Glutamatergic neuron (in vitro differentiated cells): Measurements from ENCODE around the gene CMTM8. TPM values are rescaled to one million over a fixed set of nuclear protein-coding genes. Genes with fewer than 3 reads are reported as not detected.

Source experiments
- DNase-seq: peaks from one replicate; pipeline ENCODE4 v3.0.0; 2022
- H3K27ac Mint-ChIP-seq: one replicate; pipeline ENCODE4 v1.8.0; 2020; ENCODE audit warnings: mild to moderate bottlenecking, mixed read lengths, inconsistent platforms; ENCODE audit not compliant: unreplicated experiment
- H3K27me3 Mint-ChIP-seq: one replicate; pipeline ENCODE4 v1.8.0; 2020; ENCODE audit warnings: mild to moderate bottlenecking, moderate library complexity, mixed read lengths, inconsistent platforms; ENCODE audit not compliant: unreplicated experiment
- H3K36me3 Mint-ChIP-seq: one replicate; pipeline ENCODE4 v1.8.0; 2020; ENCODE audit warnings: mild to moderate bottlenecking, mixed read lengths, inconsistent platforms; ENCODE audit not compliant: unreplicated experiment
- H3K4me1 Mint-ChIP-seq: one replicate; pipeline ENCODE4 v1.8.0; 2020; ENCODE audit warnings: mild to moderate bottlenecking, low read depth, mixed read lengths, inconsistent platforms; ENCODE audit not compliant: unreplicated experiment
- H3K4me3 Mint-ChIP-seq: one replicate; pipeline ENCODE4 v1.8.0; 2020; ENCODE audit warnings: mild to moderate bottlenecking, mixed read lengths, inconsistent platforms; ENCODE audit not compliant: unreplicated experiment
- H3K9me3 Mint-ChIP-seq: one replicate; pipeline ENCODE4 v1.8.0; 2020; ENCODE audit warnings: mild to moderate bottlenecking, moderate library complexity, mixed read lengths, inconsistent platforms; ENCODE audit not compliant: unreplicated experiment
- total RNA-seq: library from RNA; stranded (reverse); fragmentation: NEBNext Ultra II Directional; extraction: Animal tissue kit (Norgen Biotek cat#: 25700); gene quantifications from one replicate; pipeline ENCODE4 v1.2.1, GENCODE V29; 2021; ENCODE audit not compliant: unreplicated experiment
- TF ChIP-seq, protein P1 (sequence below): fragments of 200-600 bp; sonication (generic); IDR thresholded peaks from one replicate; pipeline ENCODE4 v1.5.0; 2021; ENCODE audit not compliant: partially characterized antibody, unreplicated experiment

CMTM8 gene
- total RNA-seq, 1 donor from 2014 or later, result not detected

DNA sequence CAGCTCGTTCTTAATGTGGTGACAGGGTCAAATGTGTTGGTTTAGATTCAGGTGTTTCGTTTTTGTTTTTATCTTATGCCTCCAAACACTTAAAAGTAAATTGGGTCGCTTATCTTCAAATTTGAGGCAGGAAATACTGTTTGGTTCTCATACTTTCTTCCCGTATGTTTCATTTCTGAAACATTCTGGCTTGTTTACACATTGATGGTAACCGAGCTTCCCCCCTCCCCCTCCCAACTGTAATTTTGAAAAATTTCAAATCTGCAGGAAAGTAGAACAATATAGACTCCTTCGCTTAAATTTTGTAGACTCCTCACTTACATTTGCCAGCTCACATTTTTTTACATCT is 64.9 kb downstream of the CMTM8 start:
- DNase-seq, result no peak
- peaks cover 2% of the 10 kb centered on the region for H3K27me3 Mint-ChIP-seq
- TF ChIP-seq, protein P1, sequence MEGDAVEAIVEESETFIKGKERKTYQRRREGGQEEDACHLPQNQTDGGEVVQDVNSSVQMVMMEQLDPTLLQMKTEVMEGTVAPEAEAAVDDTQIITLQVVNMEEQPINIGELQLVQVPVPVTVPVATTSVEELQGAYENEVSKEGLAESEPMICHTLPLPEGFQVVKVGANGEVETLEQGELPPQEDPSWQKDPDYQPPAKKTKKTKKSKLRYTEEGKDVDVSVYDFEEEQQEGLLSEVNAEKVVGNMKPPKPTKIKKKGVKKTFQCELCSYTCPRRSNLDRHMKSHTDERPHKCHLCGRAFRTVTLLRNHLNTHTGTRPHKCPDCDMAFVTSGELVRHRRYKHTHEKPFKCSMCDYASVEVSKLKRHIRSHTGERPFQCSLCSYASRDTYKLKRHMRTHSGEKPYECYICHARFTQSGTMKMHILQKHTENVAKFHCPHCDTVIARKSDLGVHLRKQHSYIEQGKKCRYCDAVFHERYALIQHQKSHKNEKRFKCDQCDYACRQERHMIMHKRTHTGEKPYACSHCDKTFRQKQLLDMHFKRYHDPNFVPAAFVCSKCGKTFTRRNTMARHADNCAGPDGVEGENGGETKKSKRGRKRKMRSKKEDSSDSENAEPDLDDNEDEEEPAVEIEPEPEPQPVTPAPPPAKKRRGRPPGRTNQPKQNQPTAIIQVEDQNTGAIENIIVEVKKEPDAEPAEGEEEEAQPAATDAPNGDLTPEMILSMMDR, result no peak
- no peaks in the 10 kb centered on the region for H3K9me3 Mint-ChIP-seq
- no peaks in the 10 kb centered on the region for H3K4me1 Mint-ChIP-seq
- no peak overlapping the region for H3K4me3 Mint-ChIP-seq
- H3K36me3 Mint-ChIP-seq, result peaks cover 4% of the 10 kb centered on the region
- H3K27ac Mint-ChIP-seq, result no peak overlapping the region

DNA sequence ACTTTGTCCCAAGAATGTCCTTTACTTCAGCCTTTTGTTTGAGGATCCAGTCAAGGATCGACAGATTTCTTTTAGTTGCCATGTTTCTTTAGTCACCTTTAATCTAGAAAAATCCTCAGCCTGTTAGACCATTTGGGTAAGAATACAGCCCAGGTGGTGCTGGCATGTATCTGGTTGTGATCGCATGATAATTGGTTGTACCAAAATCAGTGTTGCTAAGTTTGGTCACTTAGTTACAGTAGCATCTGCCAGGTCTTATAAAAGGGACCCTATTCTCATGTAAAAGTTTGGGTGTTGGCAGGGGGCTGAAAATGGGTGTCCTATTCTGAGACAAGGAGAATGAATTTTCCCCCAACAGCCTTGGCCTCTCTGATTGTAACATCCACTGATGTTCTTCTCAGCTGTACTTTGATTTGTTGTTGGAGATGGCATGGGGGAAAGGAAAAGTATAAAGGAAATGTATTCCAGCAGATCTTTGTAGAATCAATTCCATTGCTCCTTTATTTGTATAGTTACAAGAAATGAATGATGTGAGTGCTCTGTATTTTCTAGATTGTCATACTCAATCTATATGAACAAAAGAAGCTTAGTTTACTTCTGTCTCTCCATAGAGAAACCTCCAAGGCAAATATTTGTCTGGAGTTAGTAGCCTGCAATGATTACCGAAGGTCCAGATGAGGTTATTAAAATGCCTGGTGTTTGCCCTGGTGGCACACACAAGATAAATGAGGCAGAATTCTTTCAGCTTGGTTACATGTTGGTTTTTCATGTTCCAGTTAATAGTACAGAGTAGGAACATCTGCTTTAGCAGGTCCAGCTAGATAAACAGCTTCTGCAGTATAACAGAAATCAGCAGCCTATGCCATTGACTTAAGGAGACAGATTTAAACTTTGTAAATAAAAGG is 65.7 kb downstream of the CMTM8 start:
- H3K27me3 Mint-ChIP-seq, result peaks cover 3% of the 10 kb centered on the region
- peaks cover 4% of the 10 kb centered on the region for H3K36me3 Mint-ChIP-seq
- H3K4me1 Mint-ChIP-seq, result no peaks in the 10 kb centered on the region
- TF ChIP-seq, protein P1, result no peak
- no peak for DNase-seq
- no peak overlapping the region for H3K4me3 Mint-ChIP-seq
- H3K27ac Mint-ChIP-seq, result no peak overlapping the region
- no peaks in the 10 kb centered on the region for H3K9me3 Mint-ChIP-seq

DNA sequence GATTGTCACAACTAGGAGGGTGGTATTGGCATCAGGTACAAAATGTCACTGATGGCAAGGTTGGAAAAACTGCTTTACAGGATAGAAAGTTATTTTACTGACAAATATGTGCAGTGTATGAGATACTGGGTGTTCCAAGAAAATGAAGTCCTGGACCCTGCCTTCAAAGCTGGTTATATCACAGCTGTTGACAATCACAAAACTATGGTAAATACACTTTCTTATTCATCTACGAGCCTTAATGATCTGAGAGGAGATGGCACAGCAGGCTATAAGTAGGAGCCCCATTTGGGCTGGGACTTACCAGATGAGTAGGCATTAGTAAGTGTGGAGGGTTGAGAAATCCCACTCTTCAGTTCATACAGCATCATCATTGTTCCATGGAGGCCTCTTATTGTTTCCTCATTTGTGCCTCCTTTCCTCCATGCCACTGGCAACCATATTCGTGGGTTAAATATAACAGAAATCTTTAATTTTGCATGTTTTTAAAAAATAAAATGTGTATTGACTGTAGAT is 66.9 kb downstream of the CMTM8 start:
- H3K36me3 Mint-ChIP-seq, result peaks cover 4% of the 10 kb centered on the region
- peaks cover 3% of the 10 kb centered on the region for H3K9me3 Mint-ChIP-seq
- TF ChIP-seq, protein P1, result no peak
- peaks cover 7% of the 10 kb centered on the region for H3K4me1 Mint-ChIP-seq
- H3K27me3 Mint-ChIP-seq, result peaks cover 3% of the 10 kb centered on the region
- no peak overlapping the region for H3K27ac Mint-ChIP-seq
- no peak overlapping the region for H3K4me3 Mint-ChIP-seq
- DNase-seq, result no peak

DNA sequence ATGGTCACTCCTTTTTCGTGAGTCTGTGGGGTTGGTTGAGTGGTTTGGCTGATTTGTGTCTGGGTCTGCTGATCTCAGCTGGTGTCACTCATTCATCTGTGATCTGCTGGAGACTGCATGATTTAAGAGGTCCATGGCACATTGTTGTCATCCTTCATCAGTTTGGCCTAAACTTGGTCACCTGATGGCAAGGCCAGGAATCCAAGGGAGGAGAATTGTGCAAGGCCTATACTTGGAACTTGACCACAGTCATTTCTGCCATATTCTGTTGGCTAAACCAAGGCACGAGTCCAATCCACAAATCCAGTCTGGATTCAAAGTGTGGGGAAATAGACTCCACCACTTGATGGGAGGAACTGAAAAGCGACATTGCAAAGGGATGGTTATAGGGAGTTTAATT is 67.6 kb downstream of the CMTM8 start:
- TF ChIP-seq, protein P1, result no peak
- H3K36me3 Mint-ChIP-seq, result peaks cover 4% of the 10 kb centered on the region
- no peak overlapping the region for H3K4me3 Mint-ChIP-seq
- H3K27ac Mint-ChIP-seq, result no peak overlapping the region
- peaks cover 12% of the 10 kb centered on the region for H3K4me1 Mint-ChIP-seq
- no peak for DNase-seq
- H3K9me3 Mint-ChIP-seq, result peaks cover 3% of the 10 kb centered on the region
- peaks cover 3% of the 10 kb centered on the region for H3K27me3 Mint-ChIP-seq

DNA sequence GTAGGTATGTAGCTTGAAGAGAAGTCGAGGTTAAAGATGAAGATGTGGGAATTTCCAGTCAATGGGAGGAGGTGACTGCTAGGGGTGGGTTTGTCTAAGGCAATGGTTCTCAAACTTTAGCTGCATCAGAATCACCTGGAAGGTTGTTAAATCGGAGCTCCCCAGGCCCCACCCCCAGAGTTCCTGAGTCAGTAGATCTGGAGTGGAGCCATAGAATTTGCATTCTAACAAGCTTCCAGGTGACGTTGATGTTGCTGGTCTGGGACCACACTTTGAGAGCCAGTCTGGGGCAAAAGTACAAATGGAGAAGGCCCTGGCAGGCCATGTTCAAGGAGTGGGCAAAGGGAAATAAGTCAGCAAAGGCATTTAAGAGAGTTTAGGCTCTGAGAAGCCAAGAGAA is 69.1 kb downstream of the CMTM8 start:
- peaks cover 4% of the 10 kb centered on the region for H3K36me3 Mint-ChIP-seq
- no peak overlapping the region for H3K4me3 Mint-ChIP-seq
- H3K9me3 Mint-ChIP-seq, result peaks cover 8% of the 10 kb centered on the region
- no peak for DNase-seq
- peaks cover 25% of the 10 kb centered on the region for H3K4me1 Mint-ChIP-seq
- no peak overlapping the region for H3K27ac Mint-ChIP-seq
- H3K27me3 Mint-ChIP-seq, result peaks cover 4% of the 10 kb centered on the region
- TF ChIP-seq, protein P1, result no peak
